HG03196 (cell line): Measurements from ENCODE around the gene SPACA5B.
"Not testable (repeated sequence)": the region's sequence is repeated elsewhere in the genome, so short reads cannot be mapped to it uniquely, and the experiment has no call there.

Experiments
- ATAC-seq: cut with Tn5 transposase; IDR thresholded peaks from one replicate; pipeline ENCODE4 v1.9.1; 2021; ENCODE audit not compliant: unreplicated experiment

Gene SPACA5B

DNA sequence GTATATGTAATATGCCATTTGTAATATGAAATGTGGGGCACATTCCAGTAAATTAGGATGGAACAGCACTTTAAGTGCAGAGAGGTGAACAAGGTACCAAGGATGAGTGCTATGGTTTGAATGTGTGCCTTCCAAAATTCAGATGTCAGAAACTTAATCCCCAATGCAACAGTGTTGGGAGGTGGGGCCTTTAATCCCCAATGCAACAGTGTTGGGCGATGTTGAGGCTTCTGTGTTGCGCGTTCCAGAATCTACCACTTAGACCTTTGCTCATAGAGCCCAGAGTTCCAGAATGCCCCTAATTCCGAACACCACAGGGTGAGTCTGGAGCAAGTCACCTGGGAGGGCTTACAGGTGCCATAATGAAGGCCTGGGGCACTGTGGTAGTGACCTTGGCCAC is at the start of gene SPACA5B:
SPACA5B (plus strand) TSS at position 301 of the 400 bp plus-strand sequence; CDS start at position 363, 62 bp downstream.
- not testable (repeated sequence) for ATAC-seq

DNA sequence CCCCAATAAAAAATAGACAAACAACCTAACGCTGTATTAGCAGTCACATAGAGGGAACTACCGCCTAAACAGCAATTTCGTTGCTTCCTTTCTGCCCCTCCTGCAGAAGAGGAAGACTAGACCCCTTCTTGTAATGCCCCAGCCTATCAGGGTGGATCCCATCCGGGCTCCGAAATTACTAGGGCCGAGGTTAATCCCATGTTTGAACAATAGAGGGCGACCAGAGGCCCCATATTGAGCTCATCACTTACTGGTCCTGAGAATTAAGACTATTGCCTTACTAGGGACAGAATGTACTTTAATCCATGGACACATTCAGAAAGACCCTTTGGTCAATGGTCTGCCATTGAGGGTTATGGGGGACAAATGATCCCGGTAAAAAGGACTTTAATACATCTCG is 47.2 kb upstream of the SPACA5B start:
- no peak for ATAC-seq

DNA sequence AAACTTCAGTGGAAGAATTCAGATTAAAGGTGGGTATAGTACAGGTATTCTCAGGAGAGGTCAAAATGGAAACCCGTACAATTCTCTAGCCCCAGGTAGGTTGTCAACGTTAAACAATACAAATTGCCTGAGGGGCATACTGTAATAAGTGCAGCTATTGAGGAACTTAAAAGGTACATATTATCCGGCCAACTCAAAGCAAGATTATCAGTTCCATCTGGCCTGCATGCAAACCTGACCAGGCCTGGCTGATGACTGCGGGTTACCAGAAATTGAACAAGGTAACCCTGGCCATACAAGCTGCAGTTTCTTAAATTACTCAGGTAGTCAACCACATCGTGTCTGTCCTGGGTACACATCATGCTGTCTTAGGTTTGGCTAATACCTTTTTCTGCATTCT is 46.7 kb upstream of the SPACA5B start:
- no peak for ATAC-seq

DNA sequence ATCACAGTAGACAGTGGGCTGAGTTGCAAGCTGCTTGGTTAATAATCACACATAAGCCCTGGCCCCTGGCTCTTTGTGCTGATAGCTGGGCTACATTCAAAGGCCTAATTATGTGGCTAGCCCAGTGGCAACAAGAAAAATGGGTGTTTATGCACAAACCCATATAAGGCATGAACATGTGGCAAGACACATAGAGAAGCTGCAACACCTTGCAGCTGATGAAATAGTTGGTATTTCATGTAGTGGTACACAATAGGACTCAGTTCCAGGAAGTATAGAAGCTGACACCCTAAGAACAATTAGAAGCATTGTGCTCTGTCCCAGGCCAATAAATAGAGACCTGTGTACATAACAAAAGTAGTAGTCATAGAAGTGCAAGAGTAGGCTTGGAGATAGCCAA is 44.3 kb upstream of the SPACA5B start:
- ATAC-seq: no peak

DNA sequence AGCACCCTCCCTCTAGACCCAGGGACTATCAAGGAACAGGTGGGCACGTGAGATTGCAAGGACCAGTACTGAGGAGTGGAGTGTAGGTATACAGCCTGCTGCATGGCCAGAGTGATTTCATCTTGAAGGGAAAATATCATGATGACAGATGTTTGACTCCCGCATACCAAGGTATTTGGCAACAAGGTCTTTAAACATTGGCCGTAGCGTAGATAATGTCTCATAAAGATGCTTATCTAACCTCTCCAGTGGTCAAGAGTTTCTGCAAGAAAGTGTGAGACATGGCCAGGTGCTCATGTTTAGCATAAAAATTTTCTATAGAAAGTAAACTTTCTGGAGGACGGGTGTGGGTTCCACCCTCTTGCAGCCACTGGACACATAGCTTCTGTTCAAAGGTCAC is 40.3 kb upstream of the SPACA5B start:
- no peak for ATAC-seq

DNA sequence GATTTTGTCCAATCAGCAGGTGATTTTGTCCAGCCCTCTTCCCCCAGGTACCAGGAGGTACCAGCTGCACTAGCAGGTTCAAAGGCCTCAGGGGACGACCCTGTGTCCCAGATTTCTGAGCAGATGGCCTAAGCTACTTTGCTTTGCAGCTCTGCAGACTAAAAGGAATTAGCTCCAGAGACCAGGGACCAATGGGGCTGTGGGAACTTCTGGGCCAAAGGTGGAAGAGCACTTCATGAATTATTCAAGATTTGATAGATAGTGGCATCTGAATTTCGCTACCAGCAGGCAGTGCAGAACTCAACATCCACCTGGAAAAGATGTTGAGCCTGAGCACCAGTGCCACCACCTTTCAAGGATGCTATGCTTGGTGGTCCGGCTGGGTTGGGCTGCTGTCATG is 37.9 kb upstream of the SPACA5B start:
- not testable (repeated sequence) for ATAC-seq

DNA sequence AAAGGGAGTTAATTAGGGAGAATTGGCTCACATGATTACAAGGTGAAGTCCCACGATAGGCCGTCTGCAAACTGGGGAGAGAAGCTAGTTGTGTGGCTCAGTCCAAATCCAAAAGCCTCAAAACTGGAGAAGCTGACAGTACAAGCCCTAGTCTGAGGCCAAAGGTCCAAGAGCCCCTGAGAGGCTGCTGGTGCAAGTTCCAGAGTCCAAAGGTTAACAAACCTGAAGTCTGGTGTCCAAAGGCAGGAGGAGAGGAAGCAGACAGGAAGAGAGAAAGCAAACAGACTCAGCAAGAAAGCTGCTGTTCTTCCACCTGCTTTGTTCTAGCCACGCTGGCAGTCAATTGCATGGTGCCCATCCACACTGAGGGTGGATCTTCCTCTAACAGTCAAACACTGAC is 29.0 kb upstream of the SPACA5B start:
- ATAC-seq: no peak

DNA sequence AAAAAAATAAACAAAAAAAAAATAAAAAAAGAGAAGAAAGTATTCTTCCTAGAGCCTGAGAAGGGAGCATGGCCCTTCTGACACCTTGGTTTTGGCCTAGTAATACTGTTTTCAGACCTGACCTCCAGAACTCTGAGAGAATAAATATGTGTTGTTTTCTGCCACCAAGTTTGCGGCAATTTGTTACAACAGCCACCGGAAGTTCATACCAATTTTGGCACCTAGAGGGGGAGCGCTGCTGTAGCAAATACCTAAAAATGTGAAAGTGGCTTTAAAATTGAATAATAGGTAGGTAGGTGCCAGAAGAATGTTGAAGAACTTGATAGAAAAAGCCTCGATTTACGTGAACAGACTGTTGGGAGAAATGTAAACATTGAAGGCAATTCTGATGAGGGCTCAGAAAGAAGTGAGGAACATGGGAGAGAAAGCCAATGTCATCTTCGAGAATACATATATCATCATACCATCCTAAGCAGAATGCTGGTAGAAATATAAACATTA is 27.5 kb upstream of the SPACA5B start:
- no peak for ATAC-seq

DNA sequence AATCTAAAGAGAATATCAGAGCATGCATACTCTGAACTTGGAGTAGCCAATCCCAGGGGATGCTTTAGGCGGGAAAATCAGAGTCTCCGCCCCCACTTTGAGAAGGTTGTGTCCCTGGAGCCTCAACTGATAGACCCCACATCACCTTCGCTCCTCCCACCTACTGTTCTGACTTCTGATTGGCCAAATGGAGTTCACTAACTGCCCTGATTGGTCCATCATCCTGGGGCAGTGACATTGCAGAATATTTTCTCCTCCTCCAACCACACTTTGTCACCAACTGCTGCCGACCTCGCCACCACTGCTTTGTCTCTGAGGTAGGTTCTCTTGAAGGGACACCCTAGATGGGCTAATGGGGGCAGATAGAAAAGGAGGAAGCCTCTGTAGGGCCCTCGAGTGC is 22.7 kb upstream of the SPACA5B start:
- no peak for ATAC-seq

DNA sequence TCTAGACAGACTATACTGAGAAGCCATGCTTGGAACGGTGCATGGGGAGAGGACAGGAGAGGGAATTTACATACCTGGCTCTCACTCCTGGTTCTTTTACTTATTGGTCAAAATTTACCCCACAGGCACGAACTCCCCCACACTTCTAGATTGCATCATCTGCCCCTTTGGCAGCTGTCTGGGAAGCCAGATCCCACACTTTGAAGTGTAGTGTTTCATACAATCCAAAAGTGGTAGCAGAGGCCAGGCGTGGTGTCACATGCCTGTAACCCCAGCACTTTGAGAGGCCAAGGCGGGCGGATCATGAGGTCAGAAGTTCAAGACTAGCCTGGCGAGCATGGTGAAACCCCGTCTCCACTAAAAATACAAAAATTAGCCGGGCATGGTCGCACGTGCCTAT is 5.1 kb upstream of the SPACA5B start:
- ATAC-seq: not testable (repeated sequence)

DNA sequence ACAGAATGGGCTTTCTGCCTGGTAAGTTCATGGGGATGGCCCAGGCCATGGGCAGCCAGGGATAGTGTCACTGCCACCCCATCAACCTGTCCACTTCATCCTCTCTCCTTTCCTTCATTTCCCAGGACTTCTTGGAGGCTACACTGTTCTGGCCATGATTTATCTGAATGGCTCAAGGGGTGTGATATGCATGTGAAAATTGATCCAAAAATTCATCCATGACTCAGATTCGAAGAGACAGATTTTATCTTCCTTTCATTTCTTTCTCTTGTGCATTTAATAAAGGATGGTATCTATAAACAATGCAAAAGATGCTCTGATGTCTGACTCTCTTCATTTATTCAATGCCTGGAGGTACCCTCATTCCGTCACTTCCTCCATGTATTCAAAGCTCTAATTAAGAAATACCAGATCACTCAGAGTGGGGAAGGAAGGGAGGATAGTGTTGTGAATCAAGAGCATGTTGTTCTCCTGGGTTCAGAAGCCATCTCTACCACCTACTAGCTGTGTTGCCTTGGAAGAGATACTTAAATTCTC is 1.9 kb downstream of the SPACA5B start:
- ATAC-seq: not testable (repeated sequence)

DNA sequence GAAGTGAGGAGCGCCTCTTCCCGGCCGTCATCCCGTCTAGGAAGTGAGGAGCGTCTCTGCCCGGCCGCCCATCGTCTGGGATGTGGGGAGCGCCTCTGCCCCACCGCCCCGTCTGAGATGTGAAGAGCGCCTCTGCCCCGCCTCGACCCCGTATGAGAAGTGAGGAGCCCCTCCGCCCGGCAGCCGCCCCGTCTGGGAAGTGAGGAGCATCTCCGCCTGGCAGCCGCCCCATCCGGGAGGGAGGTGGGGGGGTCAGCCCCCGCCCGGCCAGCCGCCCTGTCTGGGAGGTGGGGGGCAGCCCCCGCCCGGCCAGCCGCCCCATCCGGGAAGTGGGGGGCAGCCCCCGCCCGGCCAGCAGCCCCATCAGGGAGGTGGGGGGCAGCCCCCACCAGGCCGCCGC is 8.7 kb downstream of the SPACA5B start:
- not testable (repeated sequence) for ATAC-seq

DNA sequence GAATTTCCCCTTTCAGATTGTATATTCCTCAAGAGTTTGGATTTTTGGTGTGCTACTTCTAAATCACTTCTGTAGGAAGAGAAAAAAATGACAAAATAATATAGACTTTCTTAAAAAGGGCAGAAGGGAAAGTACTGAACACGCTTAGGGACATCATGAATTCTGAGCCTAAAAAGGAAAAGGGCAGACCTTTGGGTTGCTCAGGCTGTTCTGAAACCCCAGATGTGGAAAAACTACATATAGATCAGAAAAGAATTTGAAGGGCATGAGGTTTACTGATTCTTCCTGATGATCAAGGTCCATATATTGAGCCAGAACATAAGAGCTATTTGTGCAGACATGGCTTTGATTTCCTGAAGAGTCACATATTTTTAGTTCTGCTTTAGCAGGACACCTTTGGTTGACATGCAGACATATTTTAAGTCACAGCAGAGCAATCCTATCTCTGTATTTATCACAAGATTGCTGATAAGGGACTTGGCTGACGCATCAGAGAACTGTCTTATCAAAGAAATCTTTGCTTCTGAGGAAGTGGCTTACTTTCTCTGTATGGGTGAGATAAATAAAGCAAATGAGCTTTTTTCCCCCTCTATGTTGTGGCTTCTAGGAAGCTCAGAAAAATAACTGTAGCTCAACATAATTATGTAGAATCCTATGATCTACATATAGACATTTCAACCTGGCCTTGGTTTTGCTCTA is 11.5 kb downstream of the SPACA5B start:
- ATAC-seq: not testable (repeated sequence)

DNA sequence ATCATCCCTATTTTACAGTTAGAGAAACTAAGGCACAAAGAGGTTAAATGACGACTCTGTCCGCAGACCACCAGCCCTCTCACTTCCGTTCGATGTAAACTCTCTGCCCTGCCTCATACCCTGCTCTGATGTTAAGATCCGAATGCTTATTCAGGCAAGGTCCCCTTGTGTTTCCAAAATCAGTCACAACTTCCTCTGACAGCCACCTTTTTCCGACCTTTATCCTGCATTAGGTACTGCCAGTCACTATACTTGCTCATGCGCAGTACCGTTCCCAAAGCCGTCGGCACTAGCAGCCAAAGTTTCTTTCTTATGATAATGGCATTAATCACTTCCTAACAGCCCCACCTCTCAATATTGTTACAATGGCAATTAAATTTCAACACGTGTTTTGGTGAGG is 12.3 kb downstream of the SPACA5B start:
- not testable (repeated sequence) for ATAC-seq

DNA sequence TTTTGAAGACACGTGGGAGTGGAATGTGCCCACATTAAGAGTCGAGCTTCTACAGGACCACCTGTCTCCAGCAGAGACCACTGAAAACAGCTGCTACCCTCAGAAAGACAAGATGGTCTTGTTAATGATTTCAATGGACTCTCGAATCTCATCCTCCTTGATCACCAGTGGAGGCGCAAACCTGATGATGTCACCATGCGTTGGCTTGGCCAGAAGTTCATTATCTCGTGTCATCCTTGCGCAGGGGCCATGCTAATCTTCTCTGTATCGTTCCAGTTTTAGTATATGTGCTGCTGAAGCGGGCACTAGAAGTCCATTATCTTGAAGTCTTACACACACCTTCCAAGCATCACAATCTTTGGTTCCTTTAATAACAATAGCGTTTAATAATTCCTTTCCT is 23.3 kb downstream of the SPACA5B start:
- no peak for ATAC-seq

DNA sequence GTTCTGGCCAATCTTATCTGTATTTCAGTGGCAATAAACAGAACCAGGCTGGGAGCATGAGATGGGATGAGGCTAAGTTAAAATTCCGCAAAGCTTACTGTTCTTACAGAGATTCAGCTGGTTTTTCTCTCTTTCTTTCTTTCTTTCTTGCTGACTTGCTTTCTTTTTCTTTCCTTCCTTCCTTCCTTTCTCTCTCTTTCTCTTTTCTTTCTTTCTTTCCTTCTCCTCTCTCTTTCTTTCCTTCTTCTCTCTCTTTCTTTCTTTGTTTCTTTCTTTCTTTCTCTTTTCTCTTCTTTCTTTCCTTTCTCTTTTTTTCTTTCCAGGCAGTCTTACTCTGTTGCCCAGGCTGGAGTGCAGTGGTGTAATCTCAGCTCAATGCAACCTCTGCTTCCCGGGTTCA is 24.4 kb downstream of the SPACA5B start:
- ATAC-seq: no peak

DNA sequence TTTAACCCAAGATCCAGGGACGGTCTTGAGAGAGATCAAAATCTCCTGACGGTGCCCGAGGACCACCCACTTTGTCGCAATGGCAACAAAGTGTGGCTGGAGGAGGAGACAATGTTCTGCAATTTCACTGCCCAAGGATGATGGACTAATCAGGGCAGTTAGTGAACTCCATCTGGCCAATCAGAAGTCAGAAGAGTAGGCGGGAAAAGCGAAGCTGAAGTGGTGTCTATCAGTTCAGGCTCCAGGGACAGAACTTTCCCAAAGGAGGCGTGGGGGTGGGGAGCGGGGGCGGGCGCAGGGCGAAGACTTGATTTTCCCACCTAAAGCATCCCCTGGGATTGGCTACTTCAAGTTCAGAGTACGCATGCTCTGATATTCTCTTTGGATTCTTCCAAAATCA is 25.6 kb downstream of the SPACA5B start:
- no peak for ATAC-seq

DNA sequence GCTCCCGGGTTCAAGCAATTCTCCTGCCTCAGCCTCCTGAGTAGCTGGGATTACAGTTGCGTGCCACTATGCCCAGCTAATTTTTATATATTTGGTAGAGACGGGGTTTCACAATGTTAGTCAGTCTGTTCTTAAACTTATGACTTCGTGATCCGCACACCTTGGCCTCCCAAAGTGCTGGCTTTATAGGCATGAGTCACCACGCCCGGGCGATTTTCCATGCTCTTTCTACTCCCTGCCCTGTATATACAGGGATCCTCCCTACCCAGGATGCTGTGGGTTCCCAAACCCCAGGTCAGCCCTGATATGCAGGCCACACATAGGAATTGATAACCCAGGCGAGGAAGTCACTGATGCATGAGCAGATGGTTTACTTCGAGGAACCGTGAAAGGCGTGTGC is 34.8 kb downstream of the SPACA5B start:
- no peak for ATAC-seq

DNA sequence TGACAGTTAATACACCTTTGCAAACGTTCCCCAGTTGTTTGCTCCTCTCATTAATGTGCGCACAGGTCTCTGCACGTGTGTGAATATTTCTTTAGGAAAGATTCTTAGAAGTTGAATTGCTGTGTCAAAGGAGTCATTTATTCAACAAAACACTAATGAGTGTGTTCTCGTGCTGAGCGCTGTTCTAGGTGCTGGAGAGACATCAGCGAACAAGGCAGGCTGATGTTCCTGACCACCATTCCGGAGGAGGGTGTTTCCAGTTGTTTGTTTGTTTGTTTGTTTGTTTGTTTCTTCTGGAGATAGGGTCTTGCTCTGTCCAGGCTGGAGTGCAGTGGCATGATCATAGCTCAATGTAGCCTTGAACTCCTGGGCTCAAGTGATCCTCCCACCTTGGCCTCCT is 35.9 kb downstream of the SPACA5B start:
- ATAC-seq: not testable (repeated sequence)

DNA sequence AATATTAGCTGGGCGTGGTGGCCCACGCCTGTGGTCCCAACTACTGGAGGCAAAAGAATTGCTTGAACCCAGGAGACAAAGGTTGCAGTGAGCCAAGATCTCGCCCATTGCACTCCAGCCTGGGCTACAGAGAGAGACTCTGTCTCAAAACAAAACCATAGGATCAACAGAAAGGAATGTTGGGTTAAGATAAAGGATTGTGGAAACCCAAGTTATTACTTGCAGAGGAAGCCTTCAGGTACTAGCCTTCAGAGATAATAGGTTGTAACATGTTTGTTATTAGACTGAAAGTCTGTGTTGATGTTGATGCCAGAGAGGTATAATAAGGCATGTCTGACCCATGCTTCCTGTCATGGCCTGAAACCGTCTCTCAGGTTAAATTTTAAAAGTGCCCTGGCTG is 49.3 kb downstream of the SPACA5B start:
- no peak for ATAC-seq

DNA sequence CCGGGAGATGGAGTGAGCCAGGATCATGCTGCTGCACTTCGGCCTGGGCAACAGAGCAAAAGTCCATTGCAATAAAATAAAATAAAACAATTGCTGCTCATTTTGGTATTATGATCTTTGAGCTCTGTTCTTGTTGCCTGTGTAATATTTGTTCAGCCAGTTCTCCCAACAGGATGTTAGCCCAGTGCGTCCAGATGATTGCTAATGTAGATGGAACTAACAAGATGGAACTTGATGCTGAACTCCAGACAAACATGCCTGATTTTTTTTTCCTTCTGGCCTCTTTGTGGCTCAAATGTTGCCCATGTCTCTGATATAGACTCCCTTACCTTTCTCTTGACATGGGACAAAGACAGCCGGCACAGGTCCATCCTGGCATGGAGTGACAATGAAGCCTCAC is 50.4 kb downstream of the SPACA5B start:
- ATAC-seq: no peak

DNA sequence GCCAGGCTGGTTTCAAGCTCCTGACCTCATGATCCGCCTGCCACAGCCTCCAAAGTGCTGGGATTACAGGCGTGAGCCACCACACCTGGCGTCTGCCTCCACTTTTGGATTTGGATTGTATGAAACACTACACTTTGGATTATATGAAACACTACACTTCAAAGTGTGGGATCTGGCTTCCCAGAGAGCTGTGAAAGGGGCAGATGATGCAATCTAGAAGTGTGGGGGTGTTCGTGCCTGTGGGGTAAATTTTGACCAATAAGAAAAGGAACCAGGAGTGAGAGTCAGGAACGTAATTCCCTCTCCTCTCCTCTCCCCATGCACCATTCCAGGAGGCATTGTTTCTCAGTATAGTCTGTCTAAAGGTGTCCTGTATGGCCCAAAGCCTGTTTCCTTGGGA is 51.5 kb downstream of the SPACA5B start:
- ATAC-seq: not testable (repeated sequence)
